Measurements from ENCODE around the gene ROR1.

ROR1 gene

DNA sequence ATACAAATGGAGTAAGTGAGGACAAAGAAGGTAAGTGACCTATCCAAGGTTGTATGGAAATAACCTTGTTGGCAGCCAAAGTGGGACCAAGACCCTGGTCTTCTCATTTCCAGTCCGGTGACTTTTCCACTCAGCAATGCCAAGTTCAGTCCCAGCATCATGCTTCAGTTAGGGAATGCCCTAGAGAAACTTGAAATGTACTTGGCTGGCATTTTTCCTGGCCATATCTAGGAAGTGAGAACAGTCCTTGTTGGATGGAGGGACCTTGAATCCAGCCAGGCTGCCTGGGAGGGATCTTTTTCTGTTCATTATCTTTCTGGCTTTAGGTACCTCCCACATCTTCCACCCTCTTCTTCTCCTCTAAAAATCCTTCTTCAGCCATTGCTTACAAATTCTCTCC, 352.8 kb downstream of the ROR1 start:
- POLR2A ChIA-PET = no interaction called here

DNA sequence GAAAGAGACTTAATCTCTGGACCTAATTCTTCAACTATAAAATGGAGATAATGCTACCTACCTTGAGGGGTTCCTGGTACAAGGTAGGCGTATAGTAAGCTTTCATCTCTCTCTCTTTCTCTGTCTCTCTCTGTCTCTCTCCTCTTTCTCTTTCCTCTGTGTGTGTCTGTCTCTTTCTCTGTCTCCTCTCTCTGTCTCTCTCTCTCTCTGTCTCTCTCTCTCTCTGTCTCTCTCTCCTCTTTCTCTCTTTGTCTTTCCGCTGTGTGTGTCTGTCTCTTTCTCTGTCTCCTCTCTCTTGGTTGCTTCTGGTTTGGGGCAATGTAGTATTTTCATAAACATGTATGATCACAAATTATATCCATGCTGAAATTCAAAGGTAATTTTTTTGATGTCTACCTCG, 353.5 kb downstream of the ROR1 start:
- H3K27ac ChIP-seq (ENCODE audit: extremely low read depth, low read depth, low read length) = no peak overlapping the region
- TF ChIP-seq, protein P1, sequence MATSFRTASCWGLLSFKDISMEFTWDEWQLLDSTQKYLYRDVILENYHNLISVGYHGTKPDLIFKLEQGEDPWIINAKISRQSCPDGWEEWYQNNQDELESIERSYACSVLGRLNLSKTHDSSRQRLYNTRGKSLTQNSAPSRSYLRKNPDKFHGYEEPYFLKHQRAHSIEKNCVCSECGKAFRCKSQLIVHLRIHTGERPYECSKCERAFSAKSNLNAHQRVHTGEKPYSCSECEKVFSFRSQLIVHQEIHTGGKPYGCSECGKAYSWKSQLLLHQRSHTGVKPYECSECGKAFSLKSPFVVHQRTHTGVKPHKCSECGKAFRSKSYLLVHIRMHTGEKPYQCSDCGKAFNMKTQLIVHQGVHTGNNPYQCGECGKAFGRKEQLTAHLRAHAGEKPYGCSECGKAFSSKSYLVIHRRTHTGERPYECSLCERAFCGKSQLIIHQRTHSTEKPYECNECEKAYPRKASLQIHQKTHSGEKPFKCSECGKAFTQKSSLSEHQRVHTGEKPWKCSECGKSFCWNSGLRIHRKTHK (tag by site-specific recombination; IDR thresholded peaks at IDR 0.05) = no peak
- TF ChIP-seq ZNF433 (tag by site-specific recombination; IDR thresholded peaks at IDR 0.05; ENCODE audit: low read depth) (no peak), ZNF596 (tag by site-specific recombination; IDR thresholded peaks at IDR 0.05) (peak; percentile 92)
- POLR2A ChIA-PET = no interaction called here
- CTCF ChIA-PET = interaction anchor here (0.6 kb wide), 2 partner anchors 9 to 443 kb away, joined by 3 read pairs; no protein-coding TSS in a partner anchor
- H3K4me1 ChIP-seq (ENCODE audit: control insufficient read depth, insufficient read depth, low read length) = peaks cover 10% of the 10 kb centered on the region
- H3K36me3 ChIP-seq (ENCODE audit: control insufficient read depth in 2 of 2, insufficient read depth in 1 of 2, low read length in 2 of 2) = no peaks in the 10 kb centered on the region
- no peak overlapping the region for H3K4me3 ChIP-seq (ENCODE audit: low read depth, low read length)
- no peaks in the 10 kb centered on the region for H3K9me3 ChIP-seq (ENCODE audit: control insufficient read depth, insufficient read depth, low read depth, low read length)

More for the DNA sequence above, 352.8 kb downstream of the ROR1 start:
- Histone ChIP-seq H3K36me3 (ENCODE audit: control insufficient read depth in 2 of 2, insufficient read depth in 1 of 2, low read length in 2 of 2) (no peaks in the 10 kb centered on the region), H3K9me3 (ENCODE audit: control insufficient read depth, insufficient read depth, low read depth, low read length) (no peaks in the 10 kb centered on the region), H3K4me1 (ENCODE audit: control insufficient read depth, insufficient read depth, low read length) (peaks cover 10% of the 10 kb centered on the region), H3K27ac (ENCODE audit: extremely low read depth, low read depth, low read length) (no peak overlapping the region), H3K4me3 (ENCODE audit: low read depth, low read length) (no peak overlapping the region)
- CTCF ChIA-PET = interaction anchor here (0.6 kb wide), 1 partner anchor 442 kb away, joined by 3 read pairs; no protein-coding TSS in a partner anchor
- TF ChIP-seq ZNF341 (tag by site-specific recombination; IDR thresholded peaks at IDR 0.05; ENCODE audit: low read depth) = no peak
- TF ChIP-seq ZNF2 (tag by site-specific recombination; IDR thresholded peaks at IDR 0.05) = no peak
- TF ChIP-seq ZNF555 (tag by site-specific recombination; conservative IDR thresholded peaks at IDR 0.05) = no peak
- no peak for TF ChIP-seq ZNF416 (tag by site-specific recombination; IDR thresholded peaks at IDR 0.05)
- no peak for TF ChIP-seq ZNF114 (tag by site-specific recombination; IDR thresholded peaks at IDR 0.05)
- no peak for TF ChIP-seq ZNF629 (tag by site-specific recombination; IDR thresholded peaks at IDR 0.05)
- TF ChIP-seq KLF1 (tag by site-specific recombination; IDR thresholded peaks at IDR 0.05) = no peak
- no peak for TF ChIP-seq ZSCAN16 (tag by site-specific recombination; IDR thresholded peaks at IDR 0.05)
- TF ChIP-seq ZNF843 (tag by site-specific recombination; IDR thresholded peaks at IDR 0.05) = no peak
- TF ChIP-seq ZFP3 (tag by site-specific recombination; IDR thresholded peaks at IDR 0.05; ENCODE audit: low read depth) = no peak
- TF ChIP-seq ZNF621 (tag by site-specific recombination; IDR thresholded peaks at IDR 0.05) = no peak
- no peak for TF ChIP-seq ZNF211 (tag by site-specific recombination; IDR thresholded peaks at IDR 0.05; ENCODE audit: low read depth)
- TF ChIP-seq, protein P2, sequence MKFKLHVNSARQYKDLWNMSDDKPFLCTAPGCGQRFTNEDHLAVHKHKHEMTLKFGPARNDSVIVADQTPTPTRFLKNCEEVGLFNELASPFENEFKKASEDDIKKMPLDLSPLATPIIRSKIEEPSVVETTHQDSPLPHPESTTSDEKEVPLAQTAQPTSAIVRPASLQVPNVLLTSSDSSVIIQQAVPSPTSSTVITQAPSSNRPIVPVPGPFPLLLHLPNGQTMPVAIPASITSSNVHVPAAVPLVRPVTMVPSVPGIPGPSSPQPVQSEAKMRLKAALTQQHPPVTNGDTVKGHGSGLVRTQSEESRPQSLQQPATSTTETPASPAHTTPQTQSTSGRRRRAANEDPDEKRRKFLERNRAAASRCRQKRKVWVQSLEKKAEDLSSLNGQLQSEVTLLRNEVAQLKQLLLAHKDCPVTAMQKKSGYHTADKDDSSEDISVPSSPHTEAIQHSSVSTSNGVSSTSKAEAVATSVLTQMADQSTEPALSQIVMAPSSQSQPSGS (tag by site-specific recombination; IDR thresholded peaks at IDR 0.05; ENCODE audit: low read depth) = no peak
- TF ChIP-seq ZBTB8A (tag by site-specific recombination; IDR thresholded peaks at IDR 0.05) = no peak

DNA sequence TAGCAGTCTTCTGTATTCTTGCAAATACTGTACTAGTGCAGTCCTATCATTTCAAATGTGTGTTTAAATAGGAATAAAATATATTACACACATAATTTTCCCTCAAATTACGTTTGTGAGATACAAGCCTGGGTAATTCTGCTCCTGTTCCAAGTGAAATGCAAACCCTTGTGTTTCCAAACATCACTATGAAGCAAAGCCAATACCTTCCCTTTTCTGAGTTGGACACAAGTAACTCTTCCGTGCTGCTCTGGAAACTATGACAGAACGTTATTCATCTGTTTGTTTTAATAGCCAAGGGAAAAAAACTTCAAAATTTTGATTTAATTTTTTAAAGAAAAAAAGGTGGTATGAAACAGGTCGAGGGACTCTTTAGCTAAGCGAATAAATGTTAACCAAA, 355.9 kb downstream of the ROR1 start:
- POLR2A ChIA-PET = no interaction called here
- H3K4me3 ChIP-seq (ENCODE audit: low read depth, low read length) = no peak overlapping the region
- peaks cover 5% of the 10 kb centered on the region for H3K4me1 ChIP-seq (ENCODE audit: control insufficient read depth, insufficient read depth, low read length)
- H3K36me3 ChIP-seq (ENCODE audit: control insufficient read depth in 2 of 2, insufficient read depth in 1 of 2, low read length in 2 of 2) = no peaks in the 10 kb centered on the region
- CTCF ChIA-PET = no interaction called here
- no peaks in the 10 kb centered on the region for H3K9me3 ChIP-seq (ENCODE audit: control insufficient read depth, insufficient read depth, low read depth, low read length)
- no peak overlapping the region for H3K27ac ChIP-seq (ENCODE audit: extremely low read depth, low read depth, low read length)
- TF ChIP-seq OVOL3 (tag by site-specific recombination; IDR thresholded peaks at IDR 0.05) = no peak
- no peak for TF ChIP-seq ZNF791 (tag by site-specific recombination; IDR thresholded peaks at IDR 0.05)
- no peak for TF ChIP-seq GLI4 (tag by site-specific recombination; IDR thresholded peaks at IDR 0.05)
- TF ChIP-seq MZF1 (tag by site-specific recombination; IDR thresholded peaks at IDR 0.05; ENCODE audit: borderline replicate concordance) = no peak
- TF ChIP-seq ZNF792 (tag by site-specific recombination; IDR thresholded peaks at IDR 0.05) = no peak
- no peak for TF ChIP-seq ZBTB17 (tag by site-specific recombination; IDR thresholded peaks at IDR 0.05)
- no peak for TF ChIP-seq ZNF658 (tag by site-specific recombination; IDR thresholded peaks at IDR 0.05)
- no peak for TF ChIP-seq ZNF221 (tag by site-specific recombination; IDR thresholded peaks at IDR 0.05; ENCODE audit: borderline replicate concordance)
- TF ChIP-seq KLF9 (tag by site-specific recombination; IDR thresholded peaks at IDR 0.05; ENCODE audit: low read depth) = no peak
- no peak for TF ChIP-seq KLF7 (tag by site-specific recombination; IDR thresholded peaks at IDR 0.05; ENCODE audit: borderline replicate concordance)

Measured in HEK293 (cell line).